Lower lobe of right lung (tissue), 2 donors: Measurements from ENCODE around the gene MROH2A. TPM values are rescaled to one million over a fixed set of nuclear protein-coding genes. Genes with fewer than 3 reads are reported as not detected.

Source experiments
- ATAC-seq, 2 donors: fragments of 200-7000 bp; cut with Tn5 transposase; one replicate each; pipeline ENCODE4 v1.9.1; 2020 to 2022; ENCODE audit warnings: mild to moderate bottlenecking in 2 of 2, moderate library complexity in 2 of 2
- DNase-seq: peaks from one replicate; pipeline ENCODE4 v3.0.0-alpha.2; 2020
- H3K27ac ChIP-seq: fragments of 200-600 bp; one replicate; pipeline ENCODE4 v1.8.0; 2022
- H3K27me3 ChIP-seq: fragments of 200-600 bp; one replicate; pipeline ENCODE4 v1.8.0; 2022; ENCODE audit warnings: low read depth
- H3K36me3 ChIP-seq: fragments of 200-600 bp; one replicate; pipeline ENCODE4 v1.8.0; 2022; ENCODE audit warnings: mild to moderate bottlenecking
- H3K4me1 ChIP-seq: fragments of 200-600 bp; one replicate; pipeline ENCODE4 v1.8.0; 2022
- H3K4me3 ChIP-seq: fragments of 200-600 bp; one replicate; pipeline ENCODE4 v1.8.0; 2022; ENCODE audit warnings: mild to moderate bottlenecking
- H3K9me3 ChIP-seq: fragments of 200-600 bp; one replicate; pipeline ENCODE4 v1.8.0; 2022
- CTCF ChIP-seq: fragments of 200-600 bp; IDR thresholded peaks from one replicate; pipeline ENCODE4 v1.8.0; 2022; ENCODE audit warnings: antibody characterized with exemption, mild to moderate bottlenecking
- intact Hi-C: fragments of 100-400 bp; cut with DNase I; formaldehyde crosslinking; loops from one replicate; pipeline ENCODE4 v1.11.0; 2022
- total RNA-seq: library from RNA; stranded (reverse); fragmentation: NEBNext Ultra II Directional; extraction: Animal tissue kit (Norgen Biotek cat#: 25700); gene quantifications from one replicate; pipeline ENCODE4 v1.2.1, GENCODE V29; 2021
- donor health status: DM: no; HTN: yes; CAD: no; lungs with severe emphysema.

MROH2A gene
- total RNA-seq, 1 donor from 2014 or later, result not detected

- H3K4me1 ChIP-seq, result no peaks in the 10 kb centered on the region
- H3K4me3 ChIP-seq, result no peak overlapping the region
- TF ChIP-seq CTCF, result no peak
- intact Hi-C loops, result no loop called here
- no peaks in the 10 kb centered on the region for H3K9me3 ChIP-seq
- H3K36me3 ChIP-seq, result no peaks in the 10 kb centered on the region
- H3K27me3 ChIP-seq, result no peaks in the 10 kb centered on the region
- ATAC-seq, result no peak
- no peak for DNase-seq
- no peak overlapping the region for H3K27ac ChIP-seq
Observed at GRCh38 chr2:233803292-233803911, 25.3 kb downstream of the MROH2A start.

- no peak for TF ChIP-seq CTCF
- H3K9me3 ChIP-seq, result no peaks in the 10 kb centered on the region
- H3K4me1 ChIP-seq, result no peaks in the 10 kb centered on the region
- no peaks in the 10 kb centered on the region for H3K36me3 ChIP-seq
- H3K27me3 ChIP-seq, result no peaks in the 10 kb centered on the region
- no peak overlapping the region for H3K4me3 ChIP-seq
- intact Hi-C loops, result no loop called here
- no peak overlapping the region for H3K27ac ChIP-seq
- DNase-seq, result peak; percentile 21
- ATAC-seq, result no peak
Observed at GRCh38 chr2:233803994-233804393, 25.9 kb downstream of the MROH2A start.

GRCh38 chr2:233807215-233807865, 29.2 kb downstream of the MROH2A start:
- Histone ChIP-seq H3K27me3 (no peaks in the 10 kb centered on the region), H3K4me1 (no peaks in the 10 kb centered on the region), H3K9me3 (no peaks in the 10 kb centered on the region), H3K27ac (no peak overlapping the region), H3K4me3 (no peak overlapping the region), H3K36me3 (no peaks in the 10 kb centered on the region)
- ATAC-seq (no peak), DNase-seq (peak; percentile 21)
- no peak for TF ChIP-seq CTCF
- intact Hi-C loops, result no loop called here

GRCh38 chr2:233807966-233808935, 30.1 kb downstream of the MROH2A start:
- DNase-seq (peak; percentile 12), ATAC-seq (no peak)
- intact Hi-C loops, result no loop called here
- Histone ChIP-seq H3K4me1 (no peaks in the 10 kb centered on the region), H3K36me3 (no peaks in the 10 kb centered on the region), H3K9me3 (no peaks in the 10 kb centered on the region), H3K27ac (no peak overlapping the region), H3K4me3 (no peak overlapping the region), H3K27me3 (no peaks in the 10 kb centered on the region)
- TF ChIP-seq CTCF, result no peak

- ATAC-seq (no peak), DNase-seq (no peak)
- no peak overlapping the region for H3K4me3 ChIP-seq
- H3K27ac ChIP-seq, result no peak overlapping the region
- no peak for TF ChIP-seq CTCF
- H3K9me3 ChIP-seq, result no peaks in the 10 kb centered on the region
- H3K36me3 ChIP-seq, result no peaks in the 10 kb centered on the region
- H3K4me1 ChIP-seq, result no peaks in the 10 kb centered on the region
- intact Hi-C loops, result no loop called here
- no peaks in the 10 kb centered on the region for H3K27me3 ChIP-seq
Observed at GRCh38 chr2:233810385-233810784, 32.3 kb downstream of the MROH2A start.
